PC-9 (cell line): Measurements from ENCODE around the gene LHCGR. TPM values are rescaled to one million over a fixed set of nuclear protein-coding genes. Genes with fewer than 3 reads are reported as not detected.

ENCODE experiments used
- BruUV-seq: library from RNA; stranded (reverse); fragments of 400-500 nt; replicated peaks from 2 replicates; lab custom pipeline; 2021; lab: Mats Ljungman, UMichigan
- CTCF ChIA-PET: fragments of 300-600 bp; sonication (Branson Sonifier 250); formaldehyde crosslinking; loops from one replicate; lab custom pipeline; 2022; ENCODE audit warnings: antibody characterized with exemption; lab: Charles Lee
- POLR2A ChIA-PET: fragments of 300-600 bp; sonication (Branson Sonifier 250); formaldehyde crosslinking; loops from one replicate; lab custom pipeline; 2022; ENCODE audit warnings: antibody characterized with exemption; ENCODE audit not compliant: unreplicated experiment; lab: Charles Lee
- DNase-seq, 2 experiments: peaks; one replicate each; pipeline versions ENCODE4 v3.0.0 to v3.0.0-alpha.2; 2015 to 2022; ENCODE audit warnings: mixed read lengths in 1 of 2
- H2AFZ ChIP-seq: fragments of 200-600 bp; sonication (generic); 2 replicates; pipeline ENCODE4 v1.8.1; 2017; ENCODE audit warnings: antibody characterized with exemption
- H3F3A ChIP-seq: fragments of 200-600 bp; sonication (generic); 2 replicates; pipeline ENCODE4 v1.8.1; 2017; ENCODE audit warnings: antibody characterized with exemption, mild to moderate bottlenecking, low read depth; ENCODE audit not compliant: insufficient read depth
- H3K27ac ChIP-seq: fragments of 200-600 bp; sonication (generic); 2 replicates; pipeline ENCODE4 v1.6.1; 2016; ENCODE audit warnings: mixed run types
- H3K27me3 ChIP-seq: fragments of 200-600 bp; sonication (generic); 2 replicates; pipeline ENCODE4 v1.6.1; 2016; ENCODE audit warnings: low read depth, mixed run types; ENCODE audit not compliant: insufficient read depth
- H3K36me3 ChIP-seq: fragments of 200-600 bp; sonication (generic); 2 replicates; pipeline ENCODE4 v1.6.1; 2016; ENCODE audit warnings: low read depth, mixed run types
- H3K4me1 ChIP-seq: fragments of 200-600 bp; sonication (generic); replicated peaks from 2 replicates; pipeline ENCODE4 v1.6.1; 2016; ENCODE audit warnings: mixed run types; ENCODE audit not compliant: insufficient read depth
- H3K4me2 ChIP-seq: fragments of 200-600 bp; sonication (generic); 2 replicates; pipeline ENCODE4 v1.6.1; 2017; ENCODE audit warnings: mixed run types
- H3K4me3 ChIP-seq: fragments of 200-600 bp; sonication (generic); 2 replicates; pipeline ENCODE4 v1.6.1; 2016; ENCODE audit warnings: mixed run types
- H3K79me2 ChIP-seq: fragments of 200-600 bp; sonication (generic); 2 replicates; pipeline ENCODE4 v1.6.1; 2017; ENCODE audit warnings: low read depth, mixed run types
- H3K9me2 ChIP-seq: fragments of 200-600 bp; sonication (generic); 2 replicates; pipeline ENCODE4 v1.8.1; 2017; ENCODE audit warnings: mild to moderate bottlenecking; ENCODE audit not compliant: insufficient read depth
- H3K9me3 ChIP-seq: fragments of 200-600 bp; sonication (generic); 2 replicates; pipeline ENCODE4 v1.8.1; 2016; ENCODE audit warnings: low read depth; ENCODE audit not compliant: insufficient read depth
- H4K20me1 ChIP-seq: fragments of 200-600 bp; sonication (generic); 2 replicates; pipeline ENCODE4 v1.8.1; 2017; ENCODE audit not compliant: insufficient read depth
- EZH2 ChIP-seq: fragments of 200-600 bp; sonication (generic); IDR thresholded peaks from 2 replicates; pipeline ENCODE4 v1.8.0; 2017; ENCODE audit warnings: antibody characterized with exemption, low read depth
- intact Hi-C: fragments of 100-400 bp; cut with micrococcal nuclease; formaldehyde crosslinking; loops from one replicate; pipeline ENCODE4 v1.10.0; 2022; ENCODE audit not compliant: unreplicated experiment
- total RNA-seq: library from RNA; stranded (reverse); gene quantifications from 2 replicates; pipeline ENCODE4 v1.2.3, GENCODE V29; 2021
- TF ChIP-seq, protein P1 (sequence below): fragments of 200-600 bp; sonication (generic); conservative IDR thresholded peaks from 2 replicates; pipeline ENCODE4 v1.6.1; 2017; ENCODE audit warnings: mixed run types, antibody characterized with exemption, mild to moderate bottlenecking, moderate library complexity

LHCGR gene
- total RNA-seq, 1 experiment from 2014 or later, result not detected

DNA sequence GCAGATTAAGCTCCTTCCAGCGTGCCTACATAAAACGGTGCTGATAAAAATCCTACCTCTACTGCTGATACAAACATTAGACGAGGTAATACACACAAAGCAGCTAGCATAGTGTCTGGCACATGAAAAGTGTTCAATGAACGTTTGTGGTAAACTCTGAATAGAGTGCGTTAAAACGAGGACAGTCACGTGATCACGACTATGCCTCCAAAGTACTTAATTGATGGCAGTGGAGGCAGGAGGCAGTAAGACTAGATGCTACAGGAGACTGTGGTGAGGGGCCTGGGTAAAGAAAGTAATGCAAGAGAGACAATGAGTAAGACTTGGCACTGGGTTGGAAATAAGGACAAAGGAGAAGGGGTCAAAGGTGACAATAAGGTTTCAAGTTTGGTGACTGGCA, 32.1 kb upstream of the LHCGR start:
- no peaks in the 10 kb centered on the region for H4K20me1 ChIP-seq
- no peak for TF ChIP-seq EZH2
- TF ChIP-seq, protein P1, sequence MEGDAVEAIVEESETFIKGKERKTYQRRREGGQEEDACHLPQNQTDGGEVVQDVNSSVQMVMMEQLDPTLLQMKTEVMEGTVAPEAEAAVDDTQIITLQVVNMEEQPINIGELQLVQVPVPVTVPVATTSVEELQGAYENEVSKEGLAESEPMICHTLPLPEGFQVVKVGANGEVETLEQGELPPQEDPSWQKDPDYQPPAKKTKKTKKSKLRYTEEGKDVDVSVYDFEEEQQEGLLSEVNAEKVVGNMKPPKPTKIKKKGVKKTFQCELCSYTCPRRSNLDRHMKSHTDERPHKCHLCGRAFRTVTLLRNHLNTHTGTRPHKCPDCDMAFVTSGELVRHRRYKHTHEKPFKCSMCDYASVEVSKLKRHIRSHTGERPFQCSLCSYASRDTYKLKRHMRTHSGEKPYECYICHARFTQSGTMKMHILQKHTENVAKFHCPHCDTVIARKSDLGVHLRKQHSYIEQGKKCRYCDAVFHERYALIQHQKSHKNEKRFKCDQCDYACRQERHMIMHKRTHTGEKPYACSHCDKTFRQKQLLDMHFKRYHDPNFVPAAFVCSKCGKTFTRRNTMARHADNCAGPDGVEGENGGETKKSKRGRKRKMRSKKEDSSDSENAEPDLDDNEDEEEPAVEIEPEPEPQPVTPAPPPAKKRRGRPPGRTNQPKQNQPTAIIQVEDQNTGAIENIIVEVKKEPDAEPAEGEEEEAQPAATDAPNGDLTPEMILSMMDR, result no peak
- DNase-seq, result no peak
- no peaks in the 10 kb centered on the region for H3K9me3 ChIP-seq
- no peak overlapping the region for H2AFZ ChIP-seq
- no peak overlapping the region for H3K4me2 ChIP-seq
- no peaks in the 10 kb centered on the region for H3F3A ChIP-seq
- no peaks in the 10 kb centered on the region for H3K79me2 ChIP-seq
- no peaks in the 10 kb centered on the region for H3K9me2 ChIP-seq
- H3K4me1 ChIP-seq, result no peaks in the 10 kb centered on the region
- intact Hi-C loops, result no loop called here
- no peak overlapping the region for H3K27ac ChIP-seq
- peaks cover 23% of the 10 kb centered on the region for H3K27me3 ChIP-seq
- ChIA-PET POLR2A (no interaction called here), CTCF (no interaction called here)
- H3K4me3 ChIP-seq, result no peak overlapping the region
- no TSS peak for BruUV-seq
- no peaks in the 10 kb centered on the region for H3K36me3 ChIP-seq

DNA sequence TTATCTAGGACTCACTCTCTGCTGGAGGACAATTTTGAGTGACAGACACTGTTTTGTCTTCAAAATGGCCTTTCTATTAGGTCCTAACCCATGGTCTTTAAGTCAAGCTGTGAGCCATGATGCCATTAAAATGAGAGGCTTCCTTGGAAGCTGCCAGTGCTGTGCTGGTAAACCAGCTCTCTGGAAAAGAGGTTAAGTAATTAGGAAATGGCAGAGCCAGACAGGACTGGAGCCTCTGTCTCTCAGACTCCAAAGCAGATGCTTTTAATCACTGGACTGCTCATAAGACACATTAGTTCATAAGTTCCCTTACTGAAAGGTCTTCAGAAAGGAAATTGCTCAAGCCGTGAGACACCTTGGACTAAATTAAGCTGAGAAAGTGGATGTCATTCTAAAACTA, 25.8 kb upstream of the LHCGR start:
- Histone ChIP-seq H3F3A (no peaks in the 10 kb centered on the region), H3K27me3 (0 out of 2 replicates have a peak, but pooled peaks cover 5% of the 10 kb centered on the region), H3K4me2 (no peak overlapping the region), H3K9me2 (no peaks in the 10 kb centered on the region), H2AFZ (no peak overlapping the region), H3K4me1 (no peaks in the 10 kb centered on the region), H3K79me2 (no peaks in the 10 kb centered on the region), H3K9me3 (no peaks in the 10 kb centered on the region), H3K27ac (no peak overlapping the region), H3K36me3 (no peaks in the 10 kb centered on the region), H4K20me1 (no peaks in the 10 kb centered on the region; the same call in 1 of the 2 replicates), H3K4me3 (no peak overlapping the region)
- TF ChIP-seq, protein P1, result no peak
- TF ChIP-seq EZH2, result no peak
- intact Hi-C loops, result no loop called here
- CTCF ChIA-PET, result no interaction called here
- no peak for DNase-seq
- POLR2A ChIA-PET, result no interaction called here
- no TSS peak for BruUV-seq

DNA sequence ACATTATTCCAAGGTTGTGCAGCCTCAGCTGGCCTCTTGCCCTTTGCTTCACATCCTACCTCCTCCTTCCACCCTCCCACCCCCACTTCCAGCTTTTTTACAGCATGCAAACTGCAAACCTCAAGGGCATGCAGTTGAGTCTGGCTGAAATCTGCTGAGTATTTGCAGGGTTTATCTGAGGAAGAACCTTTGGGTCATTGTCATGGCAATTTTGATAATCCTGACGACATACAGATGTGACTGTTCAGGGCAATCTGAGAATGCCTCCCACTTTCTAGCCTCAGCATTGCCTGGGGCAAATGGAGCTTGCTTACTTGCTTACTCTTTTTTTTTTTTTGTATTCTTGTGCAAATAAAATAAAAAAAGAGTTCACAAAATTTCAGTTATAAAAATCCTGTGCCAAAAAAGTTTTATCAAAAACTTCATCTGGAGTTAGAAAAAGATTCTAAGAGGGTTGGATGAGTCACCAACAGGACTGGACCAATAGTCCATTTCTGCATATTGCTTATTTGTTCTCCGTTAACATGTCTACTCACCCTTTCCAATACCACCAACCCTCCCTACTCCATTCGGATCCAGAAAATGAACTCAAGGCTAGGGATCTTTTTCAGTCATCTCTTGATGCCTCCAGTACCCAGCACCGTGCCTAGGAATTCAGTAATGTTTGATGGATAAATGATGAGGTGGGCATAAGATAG, 23.6 kb upstream of the LHCGR start:
- no peaks in the 10 kb centered on the region for H3K9me2 ChIP-seq
- intact Hi-C loops, result no loop called here
- no peaks in the 10 kb centered on the region; the same call in 1 of the 2 replicates for H4K20me1 ChIP-seq
- no peak overlapping the region for H2AFZ ChIP-seq
- no TSS peak for BruUV-seq
- H3K9me3 ChIP-seq, result no peaks in the 10 kb centered on the region
- H3K4me1 ChIP-seq, result no peaks in the 10 kb centered on the region
- H3K27ac ChIP-seq, result no peak overlapping the region
- POLR2A ChIA-PET, result no interaction called here
- no peaks in the 10 kb centered on the region for H3F3A ChIP-seq
- no peak for DNase-seq
- no peak overlapping the region for H3K4me2 ChIP-seq
- H3K36me3 ChIP-seq, result no peaks in the 10 kb centered on the region
- CTCF ChIA-PET, result no interaction called here
- no peaks in the 10 kb centered on the region for H3K79me2 ChIP-seq
- no peak overlapping the region for H3K4me3 ChIP-seq
- no peak for TF ChIP-seq EZH2
- TF ChIP-seq, protein P1, result no peak
- 0 out of 2 replicates have a peak, but pooled peaks cover 5% of the 10 kb centered on the region for H3K27me3 ChIP-seq
